A549 (cell line): ENCODE measurements around the gene C19orf25. TPM values are rescaled to one million over a fixed set of nuclear protein-coding genes. Genes with fewer than 3 reads are reported as not detected.

ENCODE experiments used
- ATAC-seq, 2 experiments: fragments of 200-7000 bp in 1 of 2; fragments of >200 bp in 1 of 2; cut with Nextera tagmentation in 1 of 2; cut with Tn5 transposase in 1 of 2; 3 replicates each; pipeline versions ENCODE4 v1.8.0 to v1.9.1; 2018 to 2020; ENCODE audit warnings: mild to moderate bottlenecking in 1 of 2, moderate library complexity in 1 of 2
- CTCF ChIA-PET: fragments of 300-600 bp; sonication (Branson Sonifier 250); formaldehyde crosslinking; extraction: SDS; loops from one replicate; lab custom pipeline; 2021; ENCODE audit warnings: antibody characterized with exemption, inconsistent platforms; lab: Yijun Ruan, JAX
- POLR2A ChIA-PET: fragments of 350-600 bp; formaldehyde crosslinking; extraction: SDS; loops from one replicate; lab custom pipeline; 2021; ENCODE audit warnings: antibody characterized with exemption, inconsistent platforms; lab: Yijun Ruan, JAX
- DNase-seq, 2 experiments: peaks; one replicate each; pipeline versions ENCODE4 v3.0.0 to v3.0.0-alpha.2; 2011 to 2016; ENCODE audit warnings: low read depth in 1 of 2, low spot score in 1 of 2
- FAIRE-seq: peaks from 2 replicates; lab custom pipeline; 2011; peaks lifted over from hg19 to GRCh38; lab: Jason Lieb, UNC
- H3K27ac ChIP-seq, 2 experiments: fragments of >200 bp; sonication (Bioruptor Twin); formaldehyde crosslinking; 3 replicates each; pipeline ENCODE4 v1.5.1; 2016 to 2017
- H3K4me1 ChIP-seq: fragments of >200 bp; sonication (Bioruptor Twin); formaldehyde crosslinking; 3 replicates; pipeline ENCODE4 v1.6.1; 2016
- H3K4me2 ChIP-seq: fragments of >200 bp; sonication (Bioruptor Twin); formaldehyde crosslinking; 3 replicates; pipeline ENCODE4 v1.6.1; 2016
- H3K4me3 ChIP-seq: fragments of >200 bp; sonication (Bioruptor Twin); formaldehyde crosslinking; 3 replicates; pipeline ENCODE4 v1.5.1; 2016
- H3K9me3 ChIP-seq: fragments of >200 bp; sonication (Bioruptor Twin); formaldehyde crosslinking; 3 replicates; pipeline ENCODE4 v1.6.1; 2016
- CBX2 ChIP-seq: fragments of 200-600 bp; sonication (generic); IDR thresholded peaks from 2 replicates; pipeline ENCODE4 v1.6.1; 2016; ENCODE audit warnings: low read depth, mild to moderate bottlenecking, borderline replicate concordance
- CBX8 ChIP-seq: fragments of 200-600 bp; sonication (generic); IDR thresholded peaks from 2 replicates; pipeline ENCODE4 v1.6.1; 2016
- CEBPB ChIP-seq, 2 experiments: fragments of >200 bp in 1 of 2; sonication (Bioruptor Twin) in 1 of 2; formaldehyde crosslinking in 1 of 2; IDR thresholded peaks; 2 replicates each; pipeline ENCODE4 v1.6.1; 2012 to 2016
- CHD2 ChIP-seq: fragments of 150-350 bp; IDR thresholded peaks from 2 replicates; pipeline ENCODE4 v1.6.1; 2014; ENCODE audit warnings: low read length; ENCODE audit not compliant: partially characterized antibody
- CHD4 ChIP-seq: fragments of 200-600 bp; sonication (generic); IDR thresholded peaks from 2 replicates; pipeline ENCODE4 v1.6.1; 2016; ENCODE audit warnings: antibody characterized with exemption, mild to moderate bottlenecking, borderline replicate concordance
- EHF ChIP-seq: fragments of 250-450 bp; sonication (Bioruptor Pico); IDR thresholded peaks from 2 replicates; pipeline ENCODE4 v1.5.0; 2020; ENCODE audit warnings: mild to moderate bottlenecking
- EP300 ChIP-seq, 2 experiments: fragments of >200 bp; sonication (Bioruptor Twin); formaldehyde crosslinking; IDR thresholded peaks; 2 replicates in 1 of 2; 3 replicates in 1 of 2; pipeline ENCODE4 v1.6.1; 2016 to 2017
- FOSL2 ChIP-seq, 2 experiments: fragments of 450-650 bp in 1 of 2; fragments of >200 bp in 1 of 2; sonication (Bioruptor Twin) in 1 of 2; formaldehyde crosslinking; IDR thresholded peaks; 2 replicates each; pipeline versions ENCODE4 v1.5.0 to v1.6.1; 2016 to 2020; ENCODE audit warnings: mild to moderate bottlenecking in 1 of 2, moderate library complexity in 1 of 2
- GATA3 ChIP-seq: IDR thresholded peaks from 2 replicates; pipeline ENCODE4 v1.6.1; 2012; ENCODE audit warnings: borderline replicate concordance
- HOXA7 ChIP-seq: fragments of 250-450 bp; sonication (Bioruptor Pico); IDR thresholded peaks from 2 replicates; pipeline ENCODE4 v1.5.0; 2020; ENCODE audit warnings: mild to moderate bottlenecking, moderate library complexity
- JUN ChIP-seq, 2 experiments: fragments of >200 bp; sonication (Bioruptor Twin); formaldehyde crosslinking; IDR thresholded peaks; 2 replicates in 1 of 2; 3 replicates in 1 of 2; pipeline ENCODE4 v1.6.1; 2016 to 2017
- JUNB ChIP-seq: fragments of >200 bp; sonication (Bioruptor Twin); formaldehyde crosslinking; IDR thresholded peaks from 2 replicates; pipeline ENCODE4 v1.6.1; 2016
- MAFK ChIP-seq: fragments of 450-650 bp; IDR thresholded peaks from 2 replicates; pipeline ENCODE4 v1.6.1; 2014; ENCODE audit not compliant: partially characterized antibody
- MAZ ChIP-seq: fragments of 150-350 bp; IDR thresholded peaks from 2 replicates; pipeline ENCODE4 v1.6.1; 2014; ENCODE audit warnings: antibody characterized with exemption, low read depth, low read length, borderline replicate concordance
- NR3C1 ChIP-seq: fragments of >200 bp; sonication (Bioruptor Twin); formaldehyde crosslinking; IDR thresholded peaks from 3 replicates; pipeline ENCODE4 v1.6.1; 2017
- PHF8 ChIP-seq: fragments of 200-600 bp; sonication (generic); IDR thresholded peaks from 2 replicates; pipeline ENCODE4 v1.6.1; 2016; ENCODE audit warnings: low read depth, mild to moderate bottlenecking, antibody characterized with exemption, moderate library complexity, borderline replicate concordance
- POLR2A ChIP-seq: IDR thresholded peaks from 2 replicates; pipeline ENCODE4 v1.6.1; 2012; ENCODE audit warnings: mild to moderate bottlenecking, low read length
- RAD21 ChIP-seq, 2 experiments: fragments of >200 bp in 1 of 2; sonication (Bioruptor Twin) in 1 of 2; formaldehyde crosslinking in 1 of 2; IDR thresholded peaks in 1 of 2; conservative IDR thresholded peaks in 1 of 2; 2 replicates in 1 of 2; 3 replicates in 1 of 2; pipeline ENCODE4 v1.6.1; 2012 to 2018; ENCODE audit warnings: inconsistent platforms in 1 of 2
- RNF2 ChIP-seq: fragments of 200-600 bp; sonication (generic); IDR thresholded peaks from 2 replicates; pipeline ENCODE4 v1.6.1; 2016; ENCODE audit warnings: low read depth, mild to moderate bottlenecking, antibody characterized with exemption, moderate library complexity, borderline replicate concordance
- SMC3 ChIP-seq: fragments of >200 bp; sonication (Bioruptor Twin); formaldehyde crosslinking; IDR thresholded peaks from 3 replicates; pipeline ENCODE4 v1.6.1; 2018; ENCODE audit warnings: inconsistent platforms
- SREBF2 ChIP-seq: fragments of 450-650 bp; IDR thresholded peaks from 2 replicates; pipeline ENCODE4 v1.6.1; 2014; ENCODE audit warnings: mild to moderate bottlenecking, moderate library complexity
- TFCP2L1 ChIP-seq: fragments of 250-450 bp; sonication (Bioruptor Pico); IDR thresholded peaks from 2 replicates; pipeline ENCODE4 v1.5.0; 2021; ENCODE audit warnings: mild to moderate bottlenecking
- TP53 ChIP-seq: fragments of 250-450 bp; sonication (Bioruptor Pico); IDR thresholded peaks from 2 replicates; pipeline ENCODE4 v1.5.0; 2021; ENCODE audit warnings: mild to moderate bottlenecking, moderate library complexity
- ZC3H11A ChIP-seq: fragments of 450-650 bp; IDR thresholded peaks from 2 replicates; pipeline ENCODE4 v1.6.1; 2014; ENCODE audit warnings: antibody characterized with exemption, mild to moderate bottlenecking
- ZNF302 ChIP-seq: fragments of 250-450 bp; sonication (Bioruptor Pico); IDR thresholded peaks from 2 replicates; pipeline ENCODE4 v1.9.0; 2021; ENCODE audit warnings: inconsistent platforms, mild to moderate bottlenecking, moderate library complexity
- ZSCAN20 ChIP-seq: fragments of 250-450 bp; sonication (Bioruptor Pico); IDR thresholded peaks from 2 replicates; pipeline ENCODE4 v1.8.0; 2022; ENCODE audit warnings: mild to moderate bottlenecking, moderate library complexity
- WGBS: methylation state at CpG from one replicate; pipeline ENCODE4 v1.1.6; 2017; ENCODE audit errors: missing lambda C conversion rate; 5-methylcytosine and 5-hydroxymethylcytosine counted together
- polyA plus RNA-seq, 4 experiments: library from polyadenylated mRNA; depleted of rRNA in 3 of 4; stranded (reverse); fragments of >200 nt; fragmentation: RNase III in 1 of 4; extraction: RNeasy Plus Mini Kit Qiagen cat#74134 plus additional on column Dnase treatment in 1 of 4; gene quantifications; 2 replicates in 3 of 4; 3 replicates in 1 of 4; pipeline ENCODE4 v1.2.3, GENCODE V29; 2011 to 2017
- TF ChIP-seq, protein P1 (sequence below): fragments of 250-450 bp; sonication (Bioruptor Pico); IDR thresholded peaks from 2 replicates; pipeline ENCODE4 v1.5.0; 2021; ENCODE audit warnings: mild to moderate bottlenecking, moderate library complexity, borderline replicate concordance
- TF ChIP-seq, protein P2 (sequence below): fragments of >200 bp; sonication (Bioruptor Twin); formaldehyde crosslinking; IDR thresholded peaks from 3 replicates; pipeline ENCODE4 v1.5.1; 2016
- TF ChIP-seq, protein P3 (sequence below): IDR thresholded peaks from 2 replicates; pipeline ENCODE4 v1.6.1; 2012
- TF ChIP-seq, protein P4 (sequence below): fragments of >200 bp; sonication (Bioruptor Twin); formaldehyde crosslinking; IDR thresholded peaks from 2 replicates; pipeline ENCODE4 v1.6.1; 2016
- TF ChIP-seq, protein P5 (sequence below): IDR thresholded peaks from 2 replicates; pipeline ENCODE4 v1.6.1; 2012; ENCODE audit warnings: low read depth, borderline replicate concordance
- TF ChIP-seq, protein P6 (sequence below): fragments of 150-350 bp; IDR thresholded peaks from 2 replicates; pipeline ENCODE4 v1.6.1; 2014; ENCODE audit warnings: low read depth, mild to moderate bottlenecking, low read length

C19orf25 gene
- polyA plus RNA-seq, 2 of the 4 experiments (the other 2 are of a cell fraction), result 8.2 to 20.7 TPM

DNA sequence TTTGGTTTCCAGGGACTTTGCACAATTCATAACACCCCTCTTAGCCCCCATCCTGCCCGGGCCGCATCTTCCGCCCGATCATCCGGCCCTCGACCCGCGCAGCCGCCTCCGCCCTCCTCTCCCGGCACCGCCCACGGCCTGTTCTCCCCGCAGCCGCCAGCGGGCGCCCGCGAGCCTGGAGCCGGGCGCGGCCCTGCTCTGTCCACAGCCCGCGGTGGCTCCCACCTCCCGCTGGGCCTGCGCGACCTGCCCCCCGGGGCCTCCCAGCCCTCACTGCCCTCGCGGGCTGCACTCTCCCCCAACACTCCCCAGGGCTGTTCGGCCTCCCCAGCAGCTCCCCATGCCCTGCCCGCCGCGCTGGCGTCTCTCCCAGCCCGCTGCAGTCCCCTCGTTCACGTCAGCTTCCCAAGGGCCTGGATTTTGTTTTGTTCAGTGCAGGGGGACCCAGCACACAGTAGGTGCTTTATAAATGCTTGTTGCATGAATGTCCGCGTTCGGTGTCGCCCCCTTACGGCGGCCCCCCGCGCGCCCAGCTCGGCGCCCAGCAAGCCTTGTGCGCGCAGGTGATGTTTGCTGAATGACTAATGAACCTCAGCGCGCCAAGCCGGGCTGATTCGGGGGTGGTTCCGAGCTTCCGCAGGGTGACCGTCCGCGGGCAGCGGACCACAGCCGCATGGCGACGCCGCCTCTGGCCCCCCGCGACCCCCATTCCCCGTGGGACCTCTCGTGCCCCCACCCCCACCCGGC lies 33.7 kb downstream of the C19orf25 start:
- H3K4me1 ChIP-seq, result peaks cover 48% of the 10 kb centered on the region
- TF ChIP-seq ZC3H11A (no peak), NR3C1 (no peak), MAFK (no peak), JUN (IDR thresholded peaks at IDR 0.05) (peak in 1 of 2 experiments; percentile 64; a peak in 1 of 5 replicates), MAZ (no peak), GATA3 (no peak), RAD21 (conservative IDR thresholded peaks at IDR 0.05 in 1 of 2, IDR thresholded peaks at IDR 0.05 in 1 of 2) (peak; percentile 26 to 37), CBX2 (no peak), JUNB (no peak), TP53 (CRISPR knock-in tag) (no peak), POLR2A (peak; percentile 7; the same call in 1 of the 2 replicates), SMC3 (peak; percentile 37; the same call in 2 of the 3 replicates), CEBPB (IDR thresholded peaks at IDR 0.05) (no peak), HOXA7 (CRISPR knock-in tag) (no peak), EP300 (IDR thresholded peaks at IDR 0.05) (no peak), SREBF2 (no peak), EHF (CRISPR knock-in tag) (no peak), PHF8 (0 out of 2 replicates have a peak, but pooled peaks have one; percentile 8), CHD2 (no peak), CHD4 (peak; percentile 64; the same call in 1 of the 2 replicates), CBX8 (no peak), ZNF302 (CRISPR knock-in tag) (no peak), TFCP2L1 (no peak), ZSCAN20 (CRISPR knock-in tag) (no peak), FOSL2 (IDR thresholded peaks at IDR 0.05) (no peak), FOSL2 (CRISPR knock-in tag; IDR thresholded peaks at IDR 0.05) (peak; percentile 80), RNF2 (no peak)
- TF ChIP-seq, protein P1, sequence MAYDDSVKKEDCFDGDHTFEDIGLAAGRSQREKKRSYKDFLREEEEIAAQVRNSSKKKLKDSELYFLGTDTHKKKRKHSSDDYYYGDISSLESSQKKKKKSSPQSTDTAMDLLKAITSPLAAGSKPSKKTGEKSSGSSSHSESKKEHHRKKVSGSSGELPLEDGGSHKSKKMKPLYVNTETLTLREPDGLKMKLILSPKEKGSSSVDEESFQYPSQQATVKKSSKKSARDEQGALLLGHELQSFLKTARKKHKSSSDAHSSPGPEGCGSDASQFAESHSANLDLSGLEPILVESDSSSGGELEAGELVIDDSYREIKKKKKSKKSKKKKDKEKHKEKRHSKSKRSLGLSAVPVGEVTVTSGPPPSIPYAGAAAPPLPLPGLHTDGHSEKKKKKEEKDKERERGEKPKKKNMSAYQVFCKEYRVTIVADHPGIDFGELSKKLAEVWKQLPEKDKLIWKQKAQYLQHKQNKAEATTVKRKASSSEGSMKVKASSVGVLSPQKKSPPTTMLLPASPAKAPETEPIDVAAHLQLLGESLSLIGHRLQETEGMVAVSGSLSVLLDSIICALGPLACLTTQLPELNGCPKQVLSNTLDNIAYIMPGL (CRISPR knock-in tag), result no peak
- TF ChIP-seq, protein P2, sequence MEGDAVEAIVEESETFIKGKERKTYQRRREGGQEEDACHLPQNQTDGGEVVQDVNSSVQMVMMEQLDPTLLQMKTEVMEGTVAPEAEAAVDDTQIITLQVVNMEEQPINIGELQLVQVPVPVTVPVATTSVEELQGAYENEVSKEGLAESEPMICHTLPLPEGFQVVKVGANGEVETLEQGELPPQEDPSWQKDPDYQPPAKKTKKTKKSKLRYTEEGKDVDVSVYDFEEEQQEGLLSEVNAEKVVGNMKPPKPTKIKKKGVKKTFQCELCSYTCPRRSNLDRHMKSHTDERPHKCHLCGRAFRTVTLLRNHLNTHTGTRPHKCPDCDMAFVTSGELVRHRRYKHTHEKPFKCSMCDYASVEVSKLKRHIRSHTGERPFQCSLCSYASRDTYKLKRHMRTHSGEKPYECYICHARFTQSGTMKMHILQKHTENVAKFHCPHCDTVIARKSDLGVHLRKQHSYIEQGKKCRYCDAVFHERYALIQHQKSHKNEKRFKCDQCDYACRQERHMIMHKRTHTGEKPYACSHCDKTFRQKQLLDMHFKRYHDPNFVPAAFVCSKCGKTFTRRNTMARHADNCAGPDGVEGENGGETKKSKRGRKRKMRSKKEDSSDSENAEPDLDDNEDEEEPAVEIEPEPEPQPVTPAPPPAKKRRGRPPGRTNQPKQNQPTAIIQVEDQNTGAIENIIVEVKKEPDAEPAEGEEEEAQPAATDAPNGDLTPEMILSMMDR, result peak; percentile 69
- TF ChIP-seq, protein P3, sequence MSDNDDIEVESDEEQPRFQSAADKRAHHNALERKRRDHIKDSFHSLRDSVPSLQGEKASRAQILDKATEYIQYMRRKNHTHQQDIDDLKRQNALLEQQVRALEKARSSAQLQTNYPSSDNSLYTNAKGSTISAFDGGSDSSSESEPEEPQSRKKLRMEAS, result peak; percentile 72
- TF ChIP-seq, protein P4, sequence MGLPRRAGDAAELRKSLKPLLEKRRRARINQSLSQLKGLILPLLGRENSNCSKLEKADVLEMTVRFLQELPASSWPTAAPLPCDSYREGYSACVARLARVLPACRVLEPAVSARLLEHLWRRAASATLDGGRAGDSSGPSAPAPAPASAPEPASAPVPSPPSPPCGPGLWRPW, result no peak
- TF ChIP-seq, protein P5, sequence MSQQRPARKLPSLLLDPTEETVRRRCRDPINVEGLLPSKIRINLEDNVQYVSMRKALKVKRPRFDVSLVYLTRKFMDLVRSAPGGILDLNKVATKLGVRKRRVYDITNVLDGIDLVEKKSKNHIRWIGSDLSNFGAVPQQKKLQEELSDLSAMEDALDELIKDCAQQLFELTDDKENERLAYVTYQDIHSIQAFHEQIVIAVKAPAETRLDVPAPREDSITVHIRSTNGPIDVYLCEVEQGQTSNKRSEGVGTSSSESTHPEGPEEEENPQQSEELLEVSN, result peak; percentile 35; the same call in 1 of the 2 replicates
- TF ChIP-seq, protein P6, sequence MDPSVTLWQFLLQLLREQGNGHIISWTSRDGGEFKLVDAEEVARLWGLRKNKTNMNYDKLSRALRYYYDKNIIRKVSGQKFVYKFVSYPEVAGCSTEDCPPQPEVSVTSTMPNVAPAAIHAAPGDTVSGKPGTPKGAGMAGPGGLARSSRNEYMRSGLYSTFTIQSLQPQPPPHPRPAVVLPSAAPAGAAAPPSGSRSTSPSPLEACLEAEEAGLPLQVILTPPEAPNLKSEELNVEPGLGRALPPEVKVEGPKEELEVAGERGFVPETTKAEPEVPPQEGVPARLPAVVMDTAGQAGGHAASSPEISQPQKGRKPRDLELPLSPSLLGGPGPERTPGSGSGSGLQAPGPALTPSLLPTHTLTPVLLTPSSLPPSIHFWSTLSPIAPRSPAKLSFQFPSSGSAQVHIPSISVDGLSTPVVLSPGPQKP, result no peak
- CTCF ChIA-PET, result interaction anchor here (0.6 to 2.9 kb wide), 27 partner anchors 9 to 381 kb away, joined by 3 to 34 read pairs (median 3); partner anchors contain the start of gene FAM174C
- peak overlapping the region; percentile 63 for H3K4me3 ChIP-seq
- POLR2A ChIA-PET, result interaction anchor here (0.7 to 1.9 kb wide), 4 partner anchors 8 to 177 kb away, joined by 3 to 5 read pairs (median 3); partner anchors contain the start of gene CIRBP
- H3K27ac ChIP-seq, result peak overlapping the region; percentile 79 to 96
- 0% methylated on average over 1 of the region's 70 CpGs for WGBS
- H3K4me2 ChIP-seq, result peak overlapping the region; percentile 91
- FAIRE-seq (no peak), DNase-seq (peak; percentile 70 to 84), ATAC-seq (peak; percentile 58 to 84)
- no peaks in the 10 kb centered on the region for H3K9me3 ChIP-seq
